Stimulated activated CD8-positive, alpha-beta memory T cell treated with anti-CD3 and anti-CD28 coated beads, Interleukin-15, amount 100 ng/mL, for 48 hours (primary cell): ENCODE measurements around the gene FEM1A.
"Not testable (repeated sequence)": the region's sequence is repeated elsewhere in the genome, so short reads cannot be mapped to it uniquely, and the experiment has no call there.

Experiments used
- DNase-seq, 2 donors: peaks; one replicate each; pipeline ENCODE4 v3.0.0-alpha.2; 2020; ENCODE audit warnings: low read depth in 2 of 2

The FEM1A gene

DNA sequence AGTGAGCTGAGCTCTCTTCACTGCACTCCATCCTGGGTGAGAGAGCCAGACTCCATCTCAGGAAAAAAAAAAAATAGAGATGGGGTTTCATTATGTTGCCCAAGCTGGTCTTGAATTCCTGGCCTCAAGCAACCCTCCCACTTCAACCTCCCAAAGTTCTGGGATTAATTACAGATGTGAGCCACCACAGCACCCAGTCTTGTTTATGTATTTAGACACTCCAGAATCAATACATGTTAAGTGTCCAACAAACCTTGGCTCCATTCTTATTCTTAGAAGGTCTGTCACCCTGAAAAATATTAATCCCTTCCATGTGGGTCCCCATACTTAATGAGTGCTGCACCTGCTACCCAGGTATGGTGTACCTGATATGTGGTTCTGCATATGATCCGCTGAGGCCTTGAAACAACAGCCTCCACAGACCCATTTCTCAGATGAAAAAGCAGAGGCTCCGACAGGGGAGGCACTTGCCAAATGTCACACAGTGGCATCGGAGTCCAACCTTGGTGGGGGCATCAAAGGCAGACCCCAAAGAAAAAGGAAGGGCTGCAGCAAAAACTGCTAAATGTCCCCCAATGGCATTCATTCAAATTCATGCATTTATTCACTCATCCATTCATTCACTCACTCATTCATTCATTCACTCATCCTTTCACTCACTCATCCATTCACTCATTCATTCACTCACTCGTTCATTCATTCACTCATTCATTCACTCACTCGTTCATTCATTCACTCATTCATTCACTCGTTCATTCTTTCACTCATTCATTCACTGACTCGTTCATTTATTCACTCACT is 23.3 kb downstream of the FEM1A start:
- no peak for DNase-seq

DNA sequence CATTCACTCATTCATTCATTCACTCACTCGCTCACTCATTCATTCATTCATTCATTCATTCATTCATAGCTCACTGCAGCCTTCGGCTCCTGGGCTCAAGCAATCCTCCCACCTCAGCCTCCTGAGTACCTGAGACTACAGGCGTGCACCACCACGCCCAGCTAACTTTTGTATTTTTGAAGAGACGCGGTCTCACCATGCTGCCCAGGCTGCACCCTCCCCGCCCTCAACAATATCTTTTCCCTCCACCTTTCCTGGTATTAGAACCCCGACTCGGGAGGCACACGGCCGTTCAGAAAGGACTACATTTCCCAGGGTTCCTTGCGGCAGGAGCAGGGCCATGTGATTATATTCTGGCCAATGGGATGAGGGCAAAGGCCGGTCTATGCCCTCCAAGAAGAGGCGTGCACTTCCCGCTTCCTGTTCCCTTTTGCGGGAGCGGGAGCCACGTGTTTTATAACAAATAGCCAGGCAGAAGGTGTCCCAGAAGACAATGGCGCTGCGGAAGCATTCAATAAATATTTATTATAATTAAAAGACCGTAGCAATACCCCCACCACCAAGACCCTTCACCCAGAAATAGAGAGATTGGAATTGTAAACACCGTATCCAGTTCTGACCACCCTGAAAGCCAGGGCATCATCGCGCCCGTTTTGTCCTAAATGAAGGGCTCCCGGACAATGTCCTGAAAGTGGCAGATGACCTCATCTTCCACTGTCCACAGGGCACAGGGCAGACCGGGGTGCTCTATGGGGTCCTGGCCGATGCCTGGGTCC is 24.1 kb downstream of the FEM1A start:
- peak; percentile 61 to 67 for DNase-seq

DNA sequence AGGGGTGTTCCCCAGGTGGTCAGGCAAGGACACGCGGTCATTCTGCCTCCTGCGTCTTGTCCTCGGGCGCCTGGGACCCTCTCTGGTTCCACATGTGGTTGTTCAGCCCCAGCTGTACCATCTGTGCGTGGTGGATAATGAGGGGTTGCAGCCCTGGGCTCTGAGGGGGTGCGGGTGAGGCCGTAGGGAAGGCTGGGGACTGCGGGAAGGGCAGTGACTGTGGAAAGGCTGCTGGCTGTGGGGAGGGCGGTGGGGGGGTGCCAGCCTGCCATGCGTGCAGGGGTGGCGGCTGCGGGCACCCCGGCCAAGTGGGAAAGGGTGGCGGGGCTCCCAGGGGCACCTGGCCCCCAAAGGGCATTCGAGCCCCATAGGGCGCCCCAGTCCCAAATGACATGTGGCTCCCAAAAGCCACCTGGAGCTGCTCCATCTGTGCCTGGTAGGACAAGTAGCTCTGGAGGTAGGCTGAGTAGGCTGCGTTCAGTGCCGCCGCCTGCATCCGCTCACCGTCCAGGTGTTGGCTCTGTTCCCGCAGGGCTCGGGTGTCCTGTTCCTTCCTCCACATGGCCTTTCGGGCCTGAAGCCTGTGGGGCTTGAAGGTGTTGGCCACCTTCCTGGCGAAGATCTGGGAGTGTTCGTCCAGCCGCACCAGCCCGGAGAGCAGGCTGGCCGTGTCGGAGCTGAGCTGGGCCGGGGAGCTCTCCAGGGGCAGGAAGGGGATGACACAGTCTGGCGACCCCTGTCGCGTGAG is 24.8 kb downstream of the FEM1A start:
- no peak for DNase-seq

DNA sequence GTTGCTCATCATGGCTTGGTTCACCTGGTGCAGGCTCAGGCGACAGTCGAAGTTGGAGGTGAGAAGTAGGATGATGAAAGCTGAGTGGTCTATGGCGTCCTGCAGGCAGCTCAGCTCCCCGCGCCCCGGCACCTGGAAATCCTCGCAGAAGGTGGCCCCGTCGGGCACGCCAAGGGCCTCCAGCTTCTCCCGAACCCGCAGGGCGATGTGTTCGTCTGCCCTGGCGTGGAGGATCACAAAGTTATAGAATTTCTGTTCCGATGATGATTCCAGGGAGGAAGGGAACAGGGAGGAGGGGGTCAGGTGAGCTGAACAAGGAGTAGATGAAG is 25.4 kb downstream of the FEM1A start:
- no peak for DNase-seq

DNA sequence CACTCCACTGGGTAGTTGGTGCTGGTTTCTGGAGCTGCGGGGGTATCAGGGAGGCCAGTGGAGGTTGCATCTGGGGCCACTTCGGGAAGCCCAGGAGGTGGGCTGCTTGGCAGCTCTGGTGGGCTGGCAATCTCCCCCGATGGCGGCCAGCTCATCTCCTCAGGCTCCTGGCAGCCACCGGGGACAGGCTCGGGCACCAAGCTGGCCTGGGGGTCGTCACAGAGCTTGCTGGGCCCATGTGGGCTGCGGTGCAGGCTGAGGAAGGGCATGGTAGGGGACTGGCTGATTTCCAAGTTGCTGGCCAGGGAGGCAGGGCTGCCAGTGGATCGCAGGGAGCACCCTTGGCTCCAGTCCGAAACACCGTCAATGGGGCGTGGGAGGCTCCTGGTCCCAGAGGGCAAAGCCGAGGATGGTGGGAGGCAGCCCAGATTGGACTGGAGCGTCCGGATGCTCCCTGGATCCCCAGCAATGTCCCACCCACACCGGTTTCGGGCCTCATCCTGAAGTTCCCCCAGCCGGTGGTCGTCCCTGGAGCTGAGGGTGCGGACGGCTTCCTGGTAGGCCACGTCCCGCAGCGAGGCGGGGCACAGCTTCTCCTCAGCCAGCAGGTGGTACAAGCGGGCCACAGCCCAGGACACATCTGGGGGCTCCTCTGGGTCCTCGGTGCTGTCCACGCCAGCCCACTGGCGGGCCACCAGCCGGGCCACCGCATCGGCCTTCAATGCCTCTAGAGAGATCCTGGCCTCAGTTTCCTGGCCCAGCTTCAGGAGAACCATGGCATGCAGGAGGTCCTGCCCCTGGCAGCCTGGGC is 26.1 kb downstream of the FEM1A start:
- DNase-seq = no peak

DNA sequence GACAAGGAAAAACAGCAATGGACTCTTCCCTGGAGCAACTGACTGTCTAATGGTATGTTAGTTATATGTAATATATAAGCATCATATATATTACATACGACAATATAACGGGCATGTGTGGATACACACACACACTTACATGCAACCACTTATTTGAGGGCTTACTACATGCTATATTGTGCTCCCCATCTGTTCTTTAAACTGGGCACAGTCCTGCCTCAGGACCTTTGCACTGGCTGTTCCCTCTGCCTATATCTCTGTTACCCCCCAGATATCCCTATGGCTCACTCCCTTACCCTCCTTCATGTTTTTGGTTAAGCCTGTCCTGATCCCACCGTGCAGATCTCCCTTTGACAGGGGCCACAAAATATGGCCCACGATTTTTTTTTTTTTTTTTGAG is 29.7 kb downstream of the FEM1A start:
- no peak for DNase-seq

DNA sequence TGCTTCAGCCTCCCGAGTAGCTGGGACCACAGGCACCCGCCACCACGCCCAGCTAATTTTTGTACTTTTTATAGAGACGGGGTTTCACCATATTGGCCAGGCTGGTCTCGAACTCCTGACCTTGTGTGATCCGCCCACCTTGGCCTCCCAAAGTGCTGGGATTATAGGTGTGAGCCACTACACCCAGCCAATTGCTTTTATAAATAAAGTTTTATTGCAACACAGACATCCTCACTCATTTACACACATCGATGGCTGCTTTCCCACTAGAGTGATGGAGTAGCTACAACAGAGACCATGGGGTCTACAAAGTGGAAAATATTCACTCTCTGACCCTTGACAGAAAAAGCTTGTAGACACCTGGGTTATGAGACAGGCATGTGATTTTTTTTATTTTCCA is 30.8 kb downstream of the FEM1A start:
- not testable (repeated sequence) for DNase-seq

DNA sequence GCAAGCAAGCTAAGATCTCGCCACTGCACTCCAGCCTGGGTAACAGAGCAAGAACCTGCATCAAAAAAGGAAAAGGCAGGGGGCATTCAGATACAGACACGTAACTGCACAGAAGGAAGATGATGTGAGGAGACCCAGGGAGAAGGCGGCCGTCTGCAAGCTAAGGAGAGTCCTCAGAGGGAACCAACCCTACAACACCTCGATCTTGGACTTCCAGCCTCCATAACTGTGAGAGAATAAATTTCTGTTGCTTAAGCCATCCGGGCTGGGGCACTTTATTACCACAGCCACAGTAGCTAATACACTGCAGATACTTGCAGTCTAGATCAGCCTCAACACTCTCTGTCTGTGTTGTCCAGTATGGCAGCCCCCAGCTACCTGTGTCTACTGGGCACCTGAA is 32.0 kb downstream of the FEM1A start:
- no peak for DNase-seq

DNA sequence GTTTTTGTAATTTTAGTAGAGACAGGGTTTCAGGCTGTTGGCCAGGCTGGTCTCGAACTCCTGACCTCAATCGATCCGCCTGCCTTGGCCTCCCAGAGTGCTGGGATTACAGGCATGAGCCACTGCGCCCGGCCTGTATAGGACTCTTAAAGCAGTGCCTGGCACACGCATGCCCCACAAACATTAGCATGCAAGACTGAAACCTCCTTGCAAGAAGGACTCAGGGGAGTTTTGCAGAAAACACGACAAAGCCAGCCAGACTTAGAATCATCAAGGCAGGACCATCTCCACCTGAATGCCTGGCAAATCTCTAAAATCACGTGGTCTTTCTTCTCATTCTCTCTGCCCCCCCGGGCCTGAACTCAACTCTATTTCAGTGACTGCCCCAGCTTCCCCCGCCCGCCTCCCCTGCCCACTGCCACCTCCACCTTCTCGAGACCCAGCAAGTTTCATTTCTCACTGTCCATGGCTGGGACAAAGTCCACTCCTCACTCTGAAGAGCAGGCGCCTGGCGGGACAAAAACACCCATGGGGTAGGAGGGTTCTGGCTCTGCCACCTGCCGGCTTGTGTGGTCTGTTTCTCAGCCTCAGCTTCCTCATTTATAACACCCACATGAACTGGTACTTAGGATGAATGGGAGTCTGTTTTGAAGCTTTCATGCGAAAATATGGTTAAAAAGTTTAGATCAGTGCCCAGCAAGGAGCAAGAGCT is 37.6 kb downstream of the FEM1A start:
- DNase-seq = no peak

DNA sequence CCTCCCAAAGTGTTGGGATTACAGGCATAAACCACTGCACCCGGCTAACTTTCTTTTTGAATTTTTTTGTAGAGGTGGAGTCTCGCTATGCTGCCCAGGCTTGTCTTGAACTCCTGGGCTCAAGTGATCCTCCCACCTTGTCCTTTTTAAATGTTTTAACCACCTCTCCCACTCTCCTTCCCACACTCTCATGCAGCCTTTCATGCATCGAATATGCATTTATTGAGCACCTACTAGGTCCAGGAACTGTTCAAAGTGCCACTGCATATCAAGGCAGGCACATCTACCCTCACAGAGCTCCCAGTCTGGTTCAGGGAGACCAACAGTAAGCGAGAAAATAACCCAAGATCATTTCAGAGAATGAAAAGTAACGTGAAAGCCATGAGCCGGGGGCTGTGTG is 38.8 kb downstream of the FEM1A start:
- DNase-seq = no peak

DNA sequence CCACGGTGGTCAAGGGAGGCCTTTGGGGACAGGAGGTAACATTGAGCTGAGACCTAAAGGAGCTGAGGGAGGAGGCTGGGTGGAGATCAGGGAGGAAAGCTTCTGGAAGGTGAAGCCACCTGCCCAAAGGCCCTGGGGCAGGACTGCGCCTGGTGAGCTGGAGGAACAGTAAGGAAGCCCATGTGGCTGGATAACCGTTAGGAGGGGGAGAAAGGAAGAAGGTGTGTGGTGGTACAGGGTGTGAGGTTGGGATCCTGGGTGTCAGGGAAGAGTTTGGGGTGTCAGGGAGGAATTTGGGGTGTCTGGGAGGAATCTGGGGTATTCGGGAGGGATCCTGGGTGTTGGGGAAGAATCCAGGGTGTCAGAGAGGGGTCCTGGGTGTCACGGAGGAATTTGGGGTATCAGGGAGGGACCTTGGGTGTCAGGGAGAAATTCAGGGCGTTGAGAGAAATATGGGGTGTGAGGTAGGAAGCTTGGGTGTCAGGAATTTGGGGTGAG is 39.3 kb downstream of the FEM1A start:
- DNase-seq = no peak

DNA sequence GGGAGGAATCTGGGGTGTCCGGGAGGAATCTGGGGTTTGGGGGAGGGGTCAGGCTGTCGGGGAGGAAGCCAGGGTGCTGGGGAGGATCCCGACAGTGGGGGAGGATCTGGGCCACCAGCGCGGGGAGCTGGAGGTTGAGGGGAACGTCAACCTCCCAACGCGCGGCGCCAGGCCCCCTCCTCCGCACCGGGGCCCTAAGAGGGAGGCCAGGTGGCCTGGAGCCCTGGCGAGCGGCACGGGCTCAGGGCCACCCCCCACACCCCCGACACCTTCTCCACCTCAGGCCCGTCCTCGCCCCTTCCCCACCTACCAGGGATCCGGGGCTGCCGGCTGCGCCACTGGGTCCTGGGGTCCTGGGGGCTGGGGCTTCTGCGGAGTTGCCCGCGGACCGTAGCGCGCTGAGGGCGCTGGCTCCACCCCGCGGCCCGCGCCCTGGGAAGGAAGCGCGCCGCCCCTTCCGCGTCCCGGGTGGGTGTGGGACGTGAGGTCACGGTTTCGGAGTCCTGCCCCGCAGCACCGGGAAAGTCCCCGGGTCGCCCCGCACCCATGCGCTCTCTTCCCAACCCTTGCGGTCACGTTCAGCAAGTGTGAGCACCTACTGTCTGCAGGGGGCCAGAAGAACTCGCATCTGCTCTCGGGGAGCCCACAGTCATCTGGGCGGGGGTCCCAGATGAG is 39.9 kb downstream of the FEM1A start, which contains the start of gene TICAM1:
Gene TICAM1, minus strand, starts transcription at position 409 of the 675 bp plus-strand sequence. CDS start 13,335 bp downstream, outside the sequence.
- DNase-seq = peak; percentile 65 to 66

DNA sequence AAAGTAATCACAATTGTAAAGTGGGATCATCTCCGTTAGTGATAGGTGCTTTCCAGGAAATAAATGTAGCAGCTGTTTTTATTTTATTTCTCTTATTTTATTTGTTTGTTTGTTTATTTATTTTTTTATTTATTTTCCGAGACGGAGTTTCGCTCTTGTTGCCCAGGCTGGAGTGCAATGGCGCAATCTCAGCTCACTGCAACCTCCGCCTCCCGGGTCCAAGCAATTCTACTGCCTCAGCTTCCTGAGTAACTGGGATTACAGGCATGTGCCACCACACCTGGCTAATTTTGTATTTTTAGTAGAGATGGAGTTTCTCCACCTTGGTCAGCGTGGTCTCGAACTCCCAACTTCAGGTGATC is 40.4 kb downstream of the FEM1A start:
- not testable (repeated sequence) for DNase-seq

DNA sequence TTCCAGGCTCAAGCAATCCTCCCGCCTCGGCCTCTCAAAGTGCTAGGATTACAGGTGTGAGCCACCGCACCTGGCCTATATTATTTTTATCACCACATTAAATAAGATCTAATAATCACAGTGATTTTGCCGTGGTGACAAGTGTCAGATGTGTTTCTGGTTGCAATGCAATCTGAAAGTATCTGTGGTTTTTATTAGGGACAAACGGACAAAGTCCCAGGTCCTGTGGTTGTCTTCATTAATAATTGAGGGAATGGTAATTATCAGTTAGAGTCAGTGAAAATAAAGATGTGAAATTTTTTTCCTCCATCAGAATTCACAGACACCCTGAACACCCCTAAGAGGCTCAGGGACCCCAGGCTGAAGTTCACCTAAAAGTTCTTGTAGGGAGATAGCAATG is 41.2 kb downstream of the FEM1A start:
- no peak for DNase-seq

DNA sequence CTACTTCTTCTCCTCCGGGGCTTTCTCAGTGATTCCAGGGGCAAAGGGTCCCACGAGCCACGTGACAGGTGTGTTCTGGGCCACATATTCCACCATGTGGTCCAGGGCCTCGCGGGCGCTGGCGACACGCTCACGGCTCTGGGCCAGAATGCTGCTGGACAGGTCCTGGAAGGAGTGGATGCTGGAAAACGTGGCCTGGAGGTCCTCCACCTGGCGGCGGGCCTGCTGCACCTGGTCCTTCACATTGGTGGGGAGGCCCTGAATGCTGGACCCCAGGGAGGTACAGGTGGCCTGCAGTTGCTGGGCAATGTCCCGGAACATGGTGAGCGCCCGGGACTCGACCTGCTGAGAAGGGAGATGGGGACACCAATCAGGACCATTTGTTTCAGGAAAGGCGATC is 47.7 kb downstream of the FEM1A start:
- DNase-seq = no peak

DNA sequence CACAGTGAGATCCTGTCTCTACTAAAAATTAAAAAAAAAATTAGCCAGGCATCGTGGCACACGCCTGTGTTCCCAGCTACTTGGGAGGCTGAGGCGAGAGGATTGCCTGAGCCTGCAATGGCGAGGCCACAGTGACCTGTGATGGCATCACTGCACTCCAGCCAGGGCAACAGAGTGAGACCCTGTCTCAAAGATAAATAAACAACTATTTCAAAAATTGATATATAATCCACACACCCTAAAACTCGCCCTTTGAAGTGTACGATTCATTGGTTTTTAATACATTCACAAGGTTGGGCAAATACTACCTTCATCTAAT is 52.1 kb downstream of the FEM1A start:
- DNase-seq = no peak

DNA sequence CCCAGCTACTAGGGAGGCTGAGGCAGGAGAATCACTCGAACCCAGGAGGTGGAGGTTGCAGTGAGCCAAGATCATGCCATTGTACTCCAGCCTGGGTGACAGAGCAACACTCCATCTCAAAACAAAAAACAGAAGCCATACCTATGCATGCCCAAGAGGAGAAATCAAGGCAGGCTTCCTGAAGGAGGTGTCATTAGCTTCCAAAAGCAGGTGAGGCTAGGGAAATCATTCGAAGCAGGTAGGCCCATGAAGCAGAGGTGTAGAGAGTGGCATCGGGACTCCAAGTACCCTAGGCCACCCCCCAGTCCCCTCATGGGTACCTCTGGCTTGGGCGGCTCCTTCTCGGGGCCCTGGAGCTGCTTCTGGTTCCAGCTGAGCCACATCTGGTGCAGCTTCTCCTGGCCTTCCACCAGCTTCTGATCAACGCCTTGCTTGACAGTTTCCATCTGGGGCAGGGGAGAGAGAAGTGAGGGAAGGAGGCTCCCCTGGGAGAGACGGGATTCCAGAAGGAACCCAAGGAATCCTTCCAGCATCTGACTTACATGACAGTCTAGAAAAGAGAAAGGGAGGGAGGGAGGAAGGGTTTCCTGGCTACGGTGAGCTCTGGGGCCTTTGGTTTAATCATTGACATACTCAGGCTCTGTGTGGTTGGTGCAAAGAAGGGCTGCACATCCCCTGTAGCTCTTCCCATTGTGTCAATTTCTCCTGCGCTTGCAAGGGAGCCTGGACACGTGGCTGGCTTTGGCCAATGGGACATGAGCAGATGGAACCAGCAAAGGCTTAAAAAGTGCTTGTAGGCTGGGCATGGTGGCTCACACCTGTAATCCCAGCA is 53.0 kb downstream of the FEM1A start:
- no peak for DNase-seq

DNA sequence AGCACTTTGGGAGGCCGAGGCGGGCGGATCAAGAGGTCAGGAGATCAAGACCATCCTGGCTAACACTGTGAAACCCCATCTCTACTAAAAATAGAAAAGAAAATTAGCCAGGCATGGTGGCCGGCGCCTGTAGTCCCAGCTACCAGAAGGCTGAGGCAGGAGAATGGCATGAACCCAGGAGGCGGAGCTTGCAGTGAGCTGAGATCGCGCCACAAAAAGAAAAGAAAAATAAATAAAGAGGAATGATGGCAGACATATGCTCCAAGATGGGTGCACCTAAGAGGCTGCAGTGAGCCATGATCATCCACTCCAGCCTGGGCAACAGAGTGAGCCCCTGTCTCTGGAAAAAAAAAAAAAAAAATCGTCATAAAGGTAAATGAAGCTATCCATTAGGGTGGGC is 54.4 kb downstream of the FEM1A start:
- DNase-seq = not testable (repeated sequence)

DNA sequence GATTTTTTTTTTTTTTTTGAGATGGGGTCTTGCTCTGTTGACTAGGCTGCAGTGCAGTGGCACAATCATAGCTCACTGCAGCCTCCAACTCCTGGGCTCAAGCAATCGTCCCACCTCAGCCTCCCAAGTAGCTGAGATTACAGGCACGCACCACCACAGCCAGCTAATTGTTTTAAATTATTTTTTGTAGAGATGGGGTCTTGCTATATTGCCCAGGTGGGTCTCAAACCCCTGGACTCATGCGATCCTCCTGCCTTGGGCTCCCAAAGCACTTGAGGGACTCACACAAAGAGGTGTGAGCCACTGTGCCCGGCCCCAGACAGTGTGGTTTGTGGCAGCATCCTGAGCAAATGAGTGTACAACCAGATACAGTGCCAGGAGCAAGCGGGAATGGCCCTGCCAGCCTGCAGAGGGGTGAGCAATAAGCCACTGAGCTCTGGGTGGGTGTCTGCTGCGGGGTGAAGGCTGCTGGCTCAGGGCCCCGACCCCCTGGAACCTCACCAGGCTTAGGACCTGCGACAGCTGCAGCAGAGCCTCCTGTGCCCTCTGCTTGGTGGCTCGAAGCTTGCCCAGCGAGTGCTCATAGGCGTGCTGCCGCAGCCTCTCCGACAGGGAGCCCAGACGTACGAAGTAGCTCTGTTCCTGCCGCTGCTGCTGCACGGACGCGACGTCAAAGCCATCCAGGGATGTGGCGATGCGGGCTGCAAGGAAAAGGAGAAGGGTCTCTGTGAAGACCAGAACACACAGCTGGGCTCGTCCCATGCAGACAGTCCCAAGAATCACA is 55.8 kb downstream of the FEM1A start:
- no peak for DNase-seq
